K562 (cell line): Measurements from ENCODE around the gene FAAP100. TPM values are rescaled to one million over a fixed set of nuclear protein-coding genes. Genes with fewer than 3 reads are reported as not detected.

Experiments
- ARID4B ChIP-seq: sonication (generic); formaldehyde crosslinking; IDR thresholded peaks from 2 replicates; pipeline ENCODE4 v1.8.0; 2022; ENCODE audit warnings: mild to moderate bottlenecking, missing genetic modification reagents
- ATF2 ChIP-seq: sonication (generic); formaldehyde crosslinking; IDR thresholded peaks from 2 replicates; pipeline ENCODE4 v1.8.1; 2022; ENCODE audit warnings: missing genetic modification reagents
- CBFA2T3 ChIP-seq: fragments of 450-650 bp; IDR thresholded peaks from 2 replicates; pipeline ENCODE4 v1.6.1; 2017
- CHAMP1 ChIP-seq: fragments of 450-650 bp; IDR thresholded peaks from 2 replicates; pipeline ENCODE4 v1.6.1; 2016; ENCODE audit warnings: mild to moderate bottlenecking
- CSDE1 ChIP-seq, 2 experiments: fragments of 450-650 bp; IDR thresholded peaks; 2 replicates each; pipeline ENCODE4 v1.6.1; 2016; ENCODE audit warnings: mild to moderate bottlenecking in 1 of 2
- JUND ChIP-seq, 2 experiments: IDR thresholded peaks; 2 replicates in 1 of 2; 3 replicates in 1 of 2; pipeline ENCODE4 v1.6.1; 2011; ENCODE audit warnings: borderline replicate concordance in 2 of 2, low read depth in 2 of 2, low read length in 2 of 2, improper control_type of control experiment in 1 of 2, missing biosample characterization in 1 of 2, missing genetic modification characterization in 1 of 2, missing genetic modification reagents in 1 of 2
- MED1 ChIP-seq: sonication (generic); formaldehyde crosslinking; IDR thresholded peaks from 2 replicates; pipeline ENCODE4 v1.8.1; 2023; ENCODE audit warnings: missing genetic modification reagents, borderline replicate concordance
- NR2C1 ChIP-seq, 2 experiments: fragments of 450-650 bp; IDR thresholded peaks; 2 replicates each; pipeline ENCODE4 v1.6.1; 2017; ENCODE audit warnings: mild to moderate bottlenecking in 2 of 2, antibody characterized with exemption in 1 of 2, inconsistent platforms in 1 of 2, missing compliant biosample characterization in 1 of 2, missing genetic modification characterization in 1 of 2
- RNF2 ChIP-seq: sonication (generic); IDR thresholded peaks from 2 replicates; pipeline ENCODE4 v1.6.1; 2016
- SFPQ ChIP-seq: fragments of 200-400 bp; formaldehyde crosslinking; IDR thresholded peaks from 2 replicates; pipeline ENCODE4 v1.6.1; 2017; ENCODE audit warnings: mild to moderate bottlenecking, low read depth, low read length, moderate library complexity
- SIRT6 ChIP-seq: IDR thresholded peaks from one replicate; pipeline ENCODE4 v1.6.1; 2012; ENCODE audit warnings: low read depth, mild to moderate bottlenecking, control low read depth, inconsistent platforms, low read length, moderate library complexity
- SRSF3 ChIP-seq: fragments of 200-400 bp; formaldehyde crosslinking; IDR thresholded peaks from 2 replicates; pipeline ENCODE4 v1.6.1; 2016; ENCODE audit warnings: mild to moderate bottlenecking, low read length, moderate library complexity; ENCODE audit not compliant: insufficient read depth
- TCF7L2 ChIP-seq: fragments of 150-350 bp; IDR thresholded peaks from 2 replicates; pipeline ENCODE4 v1.6.1; 2016; ENCODE audit warnings: low read depth, mild to moderate bottlenecking, low read length, moderate library complexity
- ZNF184 ChIP-seq: sonication (generic); formaldehyde crosslinking; IDR thresholded peaks from 2 replicates; pipeline ENCODE4 v1.5.0; 2020; ENCODE audit warnings: missing genetic modification reagents
- ZNF354B ChIP-seq: fragments of 250-450 bp; sonication (Bioruptor Pico); IDR thresholded peaks from 2 replicates; pipeline ENCODE4 v1.4.0; 2020
- polyA plus RNA-seq, 8 experiments: library from polyadenylated mRNA; depleted of rRNA in 4 of 8; stranded (reverse) in 5 of 8; unstranded in 3 of 8; fragments of >200 nt; fragmentation: Nextera tagmentation in 2 of 8; fragmentation: Illumina TruSeq in 1 of 8; extraction: Ambion mirVana in 2 of 8; extraction: Trizol in 1 of 8; gene quantifications; 2 replicates each; pipeline versions ENCODE4 v1.2.1 to v1.2.3, GENCODE V29; 2011 to 2014; ENCODE audit warnings: inconsistent platforms in 1 of 8, missing spikeins in 1 of 8
- total RNA-seq, 7 experiments: library from RNA; depleted of rRNA in 6 of 7; stranded (reverse); fragments of >200 nt in 6 of 7; fragmentation: Illumina TruSeq in 2 of 7; extraction: Trizol in 2 of 7; gene quantifications; 2 replicates each; pipeline versions ENCODE4 v1.2.1 to v1.2.3, GENCODE V29; 2011 to 2021; ENCODE audit warnings: low replicate concordance in 1 of 7

FAAP100 gene
- total and polyA plus RNA-seq, 9 of the 15 experiments (the other 6 are each of a cell fraction or from before 2014, with no cell fraction given): 0.31 to 51.2 (median 12.6) TPM

- TF ChIP-seq ZNF184 (CRISPR knock-in tag): no peak
- TF ChIP-seq MED1 (CRISPR knock-in tag): no peak
- no peak for TF ChIP-seq SFPQ
- TF ChIP-seq SIRT6: no peak
- no peak for TF ChIP-seq CSDE1 (IDR thresholded peaks at IDR 0.05)
- no peak for TF ChIP-seq JUND (IDR thresholded peaks at IDR 0.05; ENCODE audit: borderline replicate concordance, low read depth, low read length)
- no peak for TF ChIP-seq JUND (tag; IDR thresholded peaks at IDR 0.05; ENCODE audit: borderline replicate concordance, low read depth, low read length)
- no peak for TF ChIP-seq CBFA2T3
- no peak for TF ChIP-seq RNF2
- TF ChIP-seq SRSF3: no peak
- no peak for TF ChIP-seq ATF2 (CRISPR knock-in tag)
- TF ChIP-seq ARID4B (CRISPR knock-in tag): peak; percentile 72; the same call in 1 of the 2 replicates
- no peak for TF ChIP-seq CHAMP1
- no peak for TF ChIP-seq ZNF354B
- TF ChIP-seq NR2C1 (IDR thresholded peaks at IDR 0.05): no peak
- TF ChIP-seq NR2C1 (tag; IDR thresholded peaks at IDR 0.05): no peak
- no peak for TF ChIP-seq TCF7L2
Observed at GRCh38 chr17:81510785-81511553, 41.2 kb downstream of the FAAP100 start (continued).
